ENCODE results near the gene ATP9A.

Gene ATP9A

GRCh38 chr20:51563486-51564332 lies 204.5 kb downstream of the ATP9A start (continued):
- TF ChIP-seq ZBTB7A (tag by site-specific recombination; IDR thresholded peaks at IDR 0.05; ENCODE audit: low read depth) = no peak
- TF ChIP-seq BCL6B (tag by site-specific recombination; IDR thresholded peaks at IDR 0.05) = no peak
- peak; percentile 66 for TF ChIP-seq PATZ1 (tag by site-specific recombination; IDR thresholded peaks at IDR 0.05)
- TF ChIP-seq ZBTB11 (tag by site-specific recombination; conservative IDR thresholded peaks at IDR 0.05; ENCODE audit: low read depth) = no peak
- TF ChIP-seq KLF17 (tag by site-specific recombination; IDR thresholded peaks at IDR 0.05) = 0 out of 2 replicates have a peak, but pooled peaks have one; percentile 60
- TF ChIP-seq ZNF341 (tag by site-specific recombination; IDR thresholded peaks at IDR 0.05; ENCODE audit: low read depth) = peak; percentile 58
- TF ChIP-seq GLIS2 (tag by site-specific recombination; IDR thresholded peaks at IDR 0.05) = peak; percentile 47; the same call in 1 of the 2 replicates
- no peak for TF ChIP-seq MEIS1 (CRISPR knock-in tag; IDR thresholded peaks at IDR 0.05; ENCODE audit: borderline replicate concordance)
- TF ChIP-seq ZNF629 (tag by site-specific recombination; IDR thresholded peaks at IDR 0.05) = peak; percentile 40; the same call in 1 of the 2 replicates
- peak; percentile 42; the same call in 1 of the 2 replicates for TF ChIP-seq REST (tag by site-specific recombination; IDR thresholded peaks at IDR 0.05)
- no peak for TF ChIP-seq ZNF394 (tag by site-specific recombination; IDR thresholded peaks at IDR 0.05; ENCODE audit: borderline replicate concordance)
- TF ChIP-seq KLF7 (tag by site-specific recombination; IDR thresholded peaks at IDR 0.05; ENCODE audit: borderline replicate concordance) = no peak
- no peak for TF ChIP-seq ZNF596 (tag by site-specific recombination; IDR thresholded peaks at IDR 0.05)
- no peak for TF ChIP-seq ZNF585B (tag by site-specific recombination; IDR thresholded peaks at IDR 0.05)
- peak; percentile 39 for TF ChIP-seq SP3 (tag by site-specific recombination; IDR thresholded peaks at IDR 0.05)
- TF ChIP-seq ZNF555 (tag by site-specific recombination; conservative IDR thresholded peaks at IDR 0.05) = no peak
- peak; percentile 83 for TF ChIP-seq ZNF335 (tag by site-specific recombination; conservative IDR thresholded peaks at IDR 0.05)
- TF ChIP-seq RBAK (tag by site-specific recombination; IDR thresholded peaks at IDR 0.05) = no peak
- TF ChIP-seq PRDM2 (tag by site-specific recombination; IDR thresholded peaks at IDR 0.05; ENCODE audit: borderline replicate concordance) = no peak
- peak; percentile 20; the same call in 1 of the 2 replicates for TF ChIP-seq KLF1 (tag by site-specific recombination; IDR thresholded peaks at IDR 0.05)

Measured in HEK293 (cell line).